HG03097 (cell line): Measurements from ENCODE around the gene SMARCA4.

ENCODE experiments used
- ATAC-seq: cut with Tn5 transposase; IDR thresholded peaks from one replicate; pipeline ENCODE4 v1.9.1; 2021; ENCODE audit not compliant: unreplicated experiment, low FRiP score

The SMARCA4 gene

GRCh38 chr19:11027381-11027780 is 66.6 kb downstream of the SMARCA4 start:
- no peak for ATAC-seq

GRCh38 chr19:11028146-11028545 is 67.3 kb downstream of the SMARCA4 start:
- ATAC-seq: no peak

- ATAC-seq: no peak
These were observed 70.7 kb downstream of the SMARCA4 start for GRCh38 chr19:11031421-11032070.

DNA sequence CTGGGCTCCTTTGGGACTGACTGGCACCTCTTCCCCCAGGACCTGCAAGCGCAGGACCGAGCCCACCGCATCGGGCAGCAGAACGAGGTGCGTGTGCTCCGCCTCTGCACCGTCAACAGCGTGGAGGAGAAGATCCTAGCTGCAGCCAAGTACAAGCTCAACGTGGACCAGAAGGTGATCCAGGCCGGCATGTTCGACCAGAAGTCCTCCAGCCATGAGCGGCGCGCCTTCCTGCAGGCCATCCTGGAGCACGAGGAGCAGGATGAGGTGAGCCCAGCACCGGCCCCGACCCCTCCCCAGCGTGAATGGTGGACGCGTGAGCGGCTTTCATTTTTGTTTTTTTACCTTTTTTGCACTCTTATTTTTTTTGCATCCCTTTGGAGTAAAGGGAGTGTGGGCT is 72.4 kb downstream of the SMARCA4 start:
- no peak for ATAC-seq

DNA sequence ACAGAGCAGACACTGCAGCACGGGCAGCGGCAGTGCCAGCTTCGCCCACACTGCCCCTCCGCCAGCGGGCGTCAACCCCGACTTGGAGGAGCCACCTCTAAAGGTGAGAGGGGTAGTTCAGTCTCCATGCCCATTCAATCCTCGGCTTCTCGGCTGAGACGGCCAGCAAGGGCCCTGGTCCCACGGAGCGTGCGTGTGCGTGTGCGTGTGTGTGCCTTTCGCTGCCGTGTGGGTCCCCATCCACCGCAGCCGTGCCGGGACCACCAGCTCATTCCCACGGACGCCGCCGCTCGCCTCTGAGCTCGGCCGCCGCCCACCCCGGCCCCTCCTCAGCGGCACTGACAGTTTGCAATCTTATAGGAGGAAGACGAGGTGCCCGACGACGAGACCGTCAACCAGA is 72.9 kb downstream of the SMARCA4 start:
- no peak for ATAC-seq

- no peak for ATAC-seq
These were observed 73.8 kb downstream of the SMARCA4 start for GRCh38 chr19:11034449-11035213.

- peak; percentile 75 for ATAC-seq
These were observed 74.9 kb downstream of the SMARCA4 start for GRCh38 chr19:11035441-11036377.

- ATAC-seq: no peak
These were observed 77.7 kb downstream of the SMARCA4 start for GRCh38 chr19:11038511-11038910.

GRCh38 chr19:11041194-11041593 is 80.4 kb downstream of the SMARCA4 start:
- ATAC-seq: no peak

- no peak for ATAC-seq
These were observed 81.3 kb downstream of the SMARCA4 start for GRCh38 chr19:11041966-11042627.

DNA sequence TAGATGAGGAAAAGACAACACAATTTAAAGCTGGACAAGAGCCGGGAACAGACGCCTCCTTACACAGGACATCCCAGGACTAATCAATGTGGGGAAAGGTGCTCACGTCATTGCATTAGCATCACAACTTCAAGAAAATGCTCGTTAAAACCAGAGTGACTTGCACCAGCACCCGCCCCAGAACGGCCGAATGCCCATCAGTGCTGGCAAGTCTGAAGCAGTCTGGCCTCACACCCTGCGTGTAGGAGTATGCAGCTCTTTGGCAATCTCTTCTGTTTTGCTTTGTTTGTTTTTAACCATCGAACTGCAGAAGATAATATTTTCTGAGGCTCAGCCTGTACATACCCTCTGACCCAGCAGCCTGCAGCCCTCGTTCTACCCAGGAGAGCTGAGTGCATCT is 83.6 kb downstream of the SMARCA4 start:
- no peak for ATAC-seq

DNA sequence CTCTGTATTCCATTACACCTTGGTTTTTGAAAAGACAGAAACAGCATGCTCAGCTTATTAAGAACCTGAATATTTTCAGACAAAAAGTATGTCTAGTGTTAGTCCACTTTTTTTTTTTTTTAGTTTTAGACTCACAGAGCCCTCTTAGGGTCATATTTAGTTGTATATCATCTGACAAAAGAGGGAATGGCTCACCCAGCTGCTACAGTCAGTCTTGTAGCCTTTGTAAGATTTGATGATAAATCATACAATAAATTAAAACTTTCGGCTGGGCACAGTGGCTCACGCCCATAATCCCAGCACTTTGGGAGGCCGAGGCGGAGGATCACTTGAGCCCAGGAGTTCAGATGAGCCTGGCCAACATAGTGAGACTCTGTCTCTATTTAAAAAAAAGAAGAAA is 84.7 kb downstream of the SMARCA4 start:
- no peak for ATAC-seq

DNA sequence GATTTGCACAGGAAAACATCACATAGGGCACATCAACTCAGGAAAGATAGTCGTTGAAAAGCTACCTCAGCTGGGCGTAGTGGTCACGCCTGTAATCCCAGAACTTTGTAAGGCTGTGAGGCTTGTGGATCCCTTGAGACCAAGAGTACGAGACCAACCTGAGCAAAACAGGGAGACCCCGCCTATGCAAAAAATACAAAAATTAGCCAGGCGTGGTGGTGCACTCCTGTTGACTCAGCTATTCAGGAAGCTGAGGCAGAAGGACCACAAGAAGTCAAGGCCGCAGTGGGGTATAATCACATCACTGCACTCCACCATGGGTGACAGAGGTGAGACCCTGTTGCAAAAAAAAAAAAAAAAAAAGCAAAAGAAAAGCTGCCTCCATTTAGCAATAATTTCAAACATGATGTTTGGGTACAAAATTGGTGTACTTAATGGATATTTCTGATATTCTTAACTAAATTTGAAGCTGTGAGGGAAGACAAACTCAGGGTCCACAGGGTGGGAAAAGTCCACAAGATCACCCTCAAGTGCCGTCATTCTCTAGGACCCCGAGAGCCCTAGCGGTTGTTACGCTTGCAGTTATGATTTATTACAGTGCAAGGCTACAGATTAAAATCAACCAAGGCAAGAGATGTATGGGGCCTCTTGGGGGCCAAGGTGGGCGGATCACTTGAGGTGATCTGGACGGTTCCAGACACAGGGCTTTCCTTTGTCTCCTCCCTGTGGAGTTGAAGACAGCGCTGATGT is 86.0 kb downstream of the SMARCA4 start:
- no peak for ATAC-seq

DNA sequence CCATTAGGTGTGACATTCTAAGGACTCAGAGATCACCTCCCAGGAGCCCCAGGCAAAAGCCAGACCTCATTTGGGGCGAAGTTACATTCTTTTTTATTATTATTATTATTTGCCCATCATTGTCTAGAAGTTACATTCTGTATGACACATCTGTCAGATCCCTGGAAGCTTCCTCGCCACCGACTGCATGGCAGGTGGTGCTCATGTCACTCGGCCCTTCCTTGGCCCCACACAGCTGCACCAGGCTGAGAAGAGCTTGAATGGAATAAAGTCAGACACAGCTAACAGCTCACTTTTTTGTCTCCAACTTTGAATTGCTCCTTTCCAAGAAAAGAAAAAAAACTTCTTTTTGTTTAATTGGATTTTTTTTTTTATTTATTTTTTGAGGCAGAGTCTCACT is 87.0 kb downstream of the SMARCA4 start:
- ATAC-seq: no peak

DNA sequence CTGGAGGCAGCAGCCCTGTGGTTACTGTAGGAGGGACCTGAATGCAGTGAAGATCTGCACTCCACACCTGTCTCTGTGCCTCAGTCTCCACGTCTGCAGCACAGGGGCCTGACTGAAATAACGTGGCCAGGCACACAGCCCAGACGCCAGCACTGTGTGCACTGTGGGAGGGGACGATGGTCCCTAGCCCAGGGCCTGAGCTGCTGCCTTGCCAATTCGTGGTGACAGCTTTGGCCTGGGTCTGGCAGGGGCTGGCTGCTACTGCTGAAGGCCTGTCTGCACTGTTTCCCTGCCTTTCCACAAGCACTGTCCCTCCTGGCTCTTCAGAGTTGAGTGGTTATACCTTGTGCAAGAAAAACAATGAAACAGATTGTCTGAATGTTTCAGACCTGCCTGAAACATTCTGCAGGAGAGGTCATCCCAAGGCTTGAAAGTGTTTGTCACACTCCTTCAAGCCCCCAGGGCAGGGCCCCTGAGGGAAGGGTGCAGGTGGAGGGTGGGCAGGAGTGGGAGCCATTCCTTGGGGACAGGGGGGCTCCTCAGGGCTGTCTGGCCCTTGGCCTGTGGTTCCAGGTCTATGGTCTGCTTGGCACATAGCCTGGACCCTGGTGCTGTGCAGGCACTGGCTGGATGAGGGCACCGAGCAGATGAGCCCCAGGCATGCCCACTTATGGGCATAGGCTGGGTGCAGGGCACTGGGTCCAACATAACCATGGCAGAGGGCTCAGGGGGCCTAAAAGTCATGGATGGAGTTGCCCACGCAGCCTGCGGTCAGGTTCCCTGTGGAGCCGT is 89.7 kb downstream of the SMARCA4 start:
- ATAC-seq: no peak

- ATAC-seq: no peak
These were observed 93.0 kb downstream of the SMARCA4 start for GRCh38 chr19:11053817-11054195.

DNA sequence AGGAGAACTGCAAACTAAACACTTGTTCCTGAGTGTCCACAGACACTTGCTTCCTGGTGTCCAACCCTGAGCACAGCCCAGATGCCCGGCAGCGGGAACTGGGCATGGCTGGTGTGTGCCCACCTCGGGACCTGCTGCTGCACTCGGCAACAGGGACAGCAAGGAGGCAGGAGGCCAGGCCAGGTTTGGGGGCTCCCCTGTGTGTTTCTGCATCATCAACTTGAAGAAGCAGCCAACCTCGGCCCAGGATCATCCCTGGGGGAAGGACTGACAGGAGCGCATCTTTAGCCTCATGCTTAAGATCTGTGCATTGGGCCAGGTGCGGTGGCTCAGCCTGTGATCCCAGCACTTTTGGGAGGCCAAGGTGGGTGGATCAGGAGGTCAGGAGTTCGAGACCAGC is 93.4 kb downstream of the SMARCA4 start:
- ATAC-seq: no peak

- no peak for ATAC-seq
These were observed 93.8 kb downstream of the SMARCA4 start for GRCh38 chr19:11054628-11055027.
